WTC11 (cell line): ENCODE measurements around the gene PCDHGC5. TPM values are rescaled to one million over a fixed set of nuclear protein-coding genes. Genes with fewer than 3 reads are reported as not detected.

Experiments used
- ATAC-seq: fragments of 200-7000 bp; cut with Tn5 transposase; 2 replicates; pipeline ENCODE4 v1.10.0; 2021; ENCODE audit warnings: mild to moderate bottlenecking, moderate library complexity
- CTCF ChIA-PET: fragments of 300-600 bp; sonication (Branson Sonifier 250); formaldehyde crosslinking; loops from one replicate; lab custom pipeline; 2021; ENCODE audit warnings: antibody characterized with exemption; lab: Charles Lee
- POLR2A ChIA-PET: fragments of 350-600 bp; sonication (Branson Sonifier 250); formaldehyde crosslinking; loops from one replicate; lab custom pipeline; 2021; ENCODE audit warnings: antibody characterized with exemption; lab: Charles Lee
- DNase-seq: peaks from one replicate; pipeline ENCODE4 v3.0.0; 2021; ENCODE audit warnings: low spot score
- H3K27ac Mint-ChIP-seq: 2 replicates; pipeline ENCODE4 v1.8.0; 2021; ENCODE audit warnings: mixed read lengths
- H3K27me3 Mint-ChIP-seq: 2 replicates; pipeline ENCODE4 v1.8.0; 2021; ENCODE audit warnings: low read depth, mild to moderate bottlenecking, moderate library complexity, mixed read lengths
- H3K36me3 Mint-ChIP-seq: 2 replicates; pipeline ENCODE4 v1.8.0; 2021; ENCODE audit warnings: mixed read lengths
- H3K4me1 Mint-ChIP-seq: 2 replicates; pipeline ENCODE4 v1.8.0; 2022; ENCODE audit warnings: mixed read lengths
- H3K4me3 Mint-ChIP-seq: 2 replicates; pipeline ENCODE4 v1.8.0; 2021; ENCODE audit warnings: mild to moderate bottlenecking, moderate library complexity, mixed read lengths
- H3K9me3 Mint-ChIP-seq: 2 replicates; pipeline ENCODE4 v1.8.0; 2021; ENCODE audit warnings: mixed read lengths
- AR ChIP-seq: fragments of 250-450 bp; sonication (Bioruptor Pico); IDR thresholded peaks from 2 replicates; pipeline ENCODE4 v1.9.0; 2021; ENCODE audit warnings: mild to moderate bottlenecking
- CREM ChIP-seq: sonication (generic); formaldehyde crosslinking; IDR thresholded peaks from 2 replicates; pipeline ENCODE4 v1.8.1; 2022; ENCODE audit warnings: mild to moderate bottlenecking, missing genetic modification reagents, moderate library complexity
- E2F1 ChIP-seq: sonication (generic); formaldehyde crosslinking; IDR thresholded peaks from 2 replicates; pipeline ENCODE4 v1.8.0; 2022; ENCODE audit warnings: mild to moderate bottlenecking, missing genetic modification reagents
- ETV6 ChIP-seq: sonication (generic); formaldehyde crosslinking; IDR thresholded peaks from 2 replicates; pipeline ENCODE4 v1.8.1; 2022; ENCODE audit warnings: mild to moderate bottlenecking, missing genetic modification reagents
- FOXJ3 ChIP-seq: sonication (generic); formaldehyde crosslinking; IDR thresholded peaks from 2 replicates; pipeline ENCODE4 v1.9.0; 2021; ENCODE audit warnings: missing genetic modification reagents, mild to moderate bottlenecking, borderline replicate concordance
- FOXP1 ChIP-seq: sonication (generic); formaldehyde crosslinking; IDR thresholded peaks from 2 replicates; pipeline ENCODE4 v1.8.0; 2022; ENCODE audit warnings: missing genetic modification reagents, mild to moderate bottlenecking, moderate library complexity, borderline replicate concordance
- GRHL2 ChIP-seq: fragments of 250-450 bp; sonication (Bioruptor Pico); IDR thresholded peaks from 2 replicates; pipeline ENCODE4 v1.8.0; 2022; ENCODE audit warnings: mild to moderate bottlenecking, moderate library complexity; ENCODE audit not compliant: insufficient replicate concordance, severe bottlenecking
- MXD4 ChIP-seq: fragments of 250-450 bp; sonication (Bioruptor Pico); IDR thresholded peaks from 2 replicates; pipeline ENCODE4 v1.8.0; 2021; ENCODE audit warnings: mild to moderate bottlenecking, moderate library complexity, borderline replicate concordance
- NFYB ChIP-seq: sonication (generic); formaldehyde crosslinking; conservative IDR thresholded peaks from 2 replicates; pipeline ENCODE4 v1.8.0; 2022; ENCODE audit warnings: low read depth, missing genetic modification reagents
- PRRX2 ChIP-seq: fragments of 250-450 bp; sonication (Bioruptor Pico); IDR thresholded peaks from 2 replicates; pipeline ENCODE4 v1.8.0; 2021; ENCODE audit warnings: mild to moderate bottlenecking
- TCF7 ChIP-seq: sonication (generic); formaldehyde crosslinking; IDR thresholded peaks from 2 replicates; pipeline ENCODE4 v1.8.0; 2022; ENCODE audit warnings: mild to moderate bottlenecking, low read depth, missing genetic modification reagents, moderate library complexity
- TEAD4 ChIP-seq: sonication (generic); formaldehyde crosslinking; IDR thresholded peaks from 2 replicates; pipeline ENCODE4 v1.8.0; 2022; ENCODE audit warnings: mild to moderate bottlenecking, missing genetic modification reagents
- USF1 ChIP-seq: sonication (generic); formaldehyde crosslinking; IDR thresholded peaks from 2 replicates; pipeline ENCODE4 v1.8.0; 2022; ENCODE audit warnings: mild to moderate bottlenecking, missing genetic modification reagents
- USF2 ChIP-seq: sonication (generic); formaldehyde crosslinking; IDR thresholded peaks from 2 replicates; pipeline ENCODE4 v1.8.1; 2023; ENCODE audit warnings: mild to moderate bottlenecking, missing genetic modification reagents, moderate library complexity
- ZNF121 ChIP-seq: sonication (generic); formaldehyde crosslinking; IDR thresholded peaks from 2 replicates; pipeline ENCODE4 v1.8.0; 2023; ENCODE audit warnings: missing genetic modification reagents
- ZNF138 ChIP-seq: sonication (generic); formaldehyde crosslinking; conservative IDR thresholded peaks from 2 replicates; pipeline ENCODE4 v1.8.1; 2022; ENCODE audit warnings: mild to moderate bottlenecking, moderate library complexity, missing genetic modification reagents
- ZNF219 ChIP-seq: sonication (generic); formaldehyde crosslinking; IDR thresholded peaks from 2 replicates; pipeline ENCODE4 v1.8.0; 2023; ENCODE audit warnings: missing genetic modification reagents, mild to moderate bottlenecking, borderline replicate concordance
- ZNF263 ChIP-seq: sonication (generic); formaldehyde crosslinking; IDR thresholded peaks from 2 replicates; pipeline ENCODE4 v1.8.1; 2022; ENCODE audit warnings: low read depth, mild to moderate bottlenecking, moderate library complexity, missing genetic modification reagents
- ZNF281 ChIP-seq: sonication (generic); formaldehyde crosslinking; IDR thresholded peaks from 2 replicates; pipeline ENCODE4 v1.8.0; 2023; ENCODE audit warnings: mild to moderate bottlenecking, missing genetic modification reagents
- ZNF423 ChIP-seq: fragments of 250-450 bp; sonication (Bioruptor Pico); IDR thresholded peaks from 2 replicates; pipeline ENCODE4 v2.1.2; 2022; ENCODE audit warnings: mild to moderate bottlenecking, moderate library complexity
- ZNF512 ChIP-seq: sonication (generic); formaldehyde crosslinking; IDR thresholded peaks from 2 replicates; pipeline ENCODE4 v1.8.1; 2022; ENCODE audit warnings: missing genetic modification reagents, borderline replicate concordance
- total RNA-seq: library from RNA; stranded (reverse); gene quantifications from 3 replicates; pipeline ENCODE4 v1.2.3, GENCODE V29; 2021

Gene PCDHGC5
- total RNA-seq, 1 experiment from 2014 or later: 1.5 TPM

- TF ChIP-seq ZNF281 (CRISPR knock-in tag): no peak
Measured at GRCh38 chr5:141503681-141504080, 14.8 kb downstream of the PCDHGC5 start (continued).

GRCh38 chr5:141504216-141504615 lies 15.3 kb downstream of the PCDHGC5 start:
- CTCF ChIA-PET: interaction anchor here (0.7 to 1.4 kb wide), 4 partner anchors 9 to 115 kb away, joined by 3 to 4 read pairs (median 4); partner anchors contain the start of gene DIAPH1

GRCh38 chr5:141506381-141507155 lies 17.7 kb downstream of the PCDHGC5 start:
- ChIA-PET POLR2A (interaction anchor here (0.6 kb wide), 1 partner anchor 180 kb away, joined by 3 read pairs; no protein-coding TSS in a partner anchor), CTCF (interaction anchor here (0.8 to 10.5 kb wide), 15 partner anchors 10 to 283 kb away, joined by 3 to 131 read pairs (median 14); partner anchors contain the start of genes PCDHB14, PCDHB15, PCDHGA10 and PCDHGA11)
- H3K4me3 Mint-ChIP-seq: no peak overlapping the region
- H3K9me3 Mint-ChIP-seq: no peaks in the 10 kb centered on the region
- H3K4me1 Mint-ChIP-seq: peaks cover 36% of the 10 kb centered on the region
- DNase-seq (no peak), ATAC-seq (no peak)
- no peaks in the 10 kb centered on the region for H3K27me3 Mint-ChIP-seq
- peaks cover 12% of the 10 kb centered on the region for H3K36me3 Mint-ChIP-seq
- H3K27ac Mint-ChIP-seq: no peak overlapping the region
- TF ChIP-seq E2F1 (CRISPR knock-in tag) (no peak), ZNF138 (CRISPR knock-in tag) (no peak), GRHL2 (no peak), ZNF219 (CRISPR knock-in tag) (no peak), ETV6 (CRISPR knock-in tag) (no peak), MXD4 (CRISPR knock-in tag) (no peak), NFYB (CRISPR knock-in tag) (no peak), PRRX2 (no peak), AR (CRISPR knock-in tag) (no peak), FOXP1 (CRISPR knock-in tag) (no peak), ZNF263 (CRISPR knock-in tag) (no peak)

More at GRCh38 chr5:141504216-141504615, 15.3 kb downstream of the PCDHGC5 start:
- Mint-ChIP-seq H3K27me3 (no peaks in the 10 kb centered on the region), H3K9me3 (no peaks in the 10 kb centered on the region), H3K36me3 (peaks cover 8% of the 10 kb centered on the region), H3K27ac (peak overlapping the region; percentile 63; the same call in 1 of the 2 replicates), H3K4me3 (no peak overlapping the region), H3K4me1 (peaks cover 27% of the 10 kb centered on the region)
- POLR2A ChIA-PET: no interaction called here
- TF ChIP-seq FOXJ3 (CRISPR knock-in tag): no peak
- no peak for TF ChIP-seq USF1 (CRISPR knock-in tag)
- TF ChIP-seq TEAD4 (CRISPR knock-in tag): no peak
- TF ChIP-seq USF2 (CRISPR knock-in tag): no peak
- no peak for TF ChIP-seq ZNF121 (CRISPR knock-in tag)
- TF ChIP-seq CREM (CRISPR knock-in tag): no peak
- TF ChIP-seq GRHL2: no peak
- no peak for TF ChIP-seq TCF7 (CRISPR knock-in tag)
- TF ChIP-seq ZNF423 (CRISPR knock-in tag): no peak
- no peak for TF ChIP-seq ZNF512 (CRISPR knock-in tag)
- DNase-seq (no peak), ATAC-seq (no peak)
